Measurements from ENCODE around the gene ATP6AP1.

Gene ATP6AP1

GRCh38 chrX:154472685-154473632 lies 44.5 kb downstream of the ATP6AP1 start:
- no peak for DNase-seq

GRCh38 chrX:154473683-154474082 lies 45.2 kb downstream of the ATP6AP1 start:
- no peak for DNase-seq

- no peak for DNase-seq
Measured at GRCh38 chrX:154476821-154477220, 48.3 kb downstream of the ATP6AP1 start.

- no peak for DNase-seq
Measured at GRCh38 chrX:154477891-154478477, 49.5 kb downstream of the ATP6AP1 start.

GRCh38 chrX:154478728-154479622 lies 50.5 kb downstream of the ATP6AP1 start, which contains the start of gene LAGE3:
Gene LAGE3 (minus strand): TSS chrX:154479281. CDS start chrX:154478915, 366 bp downstream.
- peak; percentile 87 for DNase-seq

GRCh38 chrX:154481195-154481594 lies 52.7 kb downstream of the ATP6AP1 start:
- no peak for DNase-seq

GRCh38 chrX:154481911-154482601 lies 53.6 kb downstream of the ATP6AP1 start:
- DNase-seq = no peak

- no peak for DNase-seq
Measured at GRCh38 chrX:154482786-154483185, 54.3 kb downstream of the ATP6AP1 start.

GRCh38 chrX:154483325-154483724 lies 54.8 kb downstream of the ATP6AP1 start:
- DNase-seq = no peak

- no peak for DNase-seq
Measured at GRCh38 chrX:154484255-154485149, 56.0 kb downstream of the ATP6AP1 start.

- DNase-seq = no peak
Measured at GRCh38 chrX:154485150-154486051, 56.9 kb downstream of the ATP6AP1 start.

GRCh38 chrX:154486052-154486395 lies 57.5 kb downstream of the ATP6AP1 start:
- DNase-seq = no peak

All from fibroblast of skin of scalp (primary cell).